HL-60/S4 treated with phorbol 12-myristate 13-acetate at 8.2 ng/mL for 4 days and 3 days (cell line): ENCODE data around the gene MT1H.
"Not testable (repeated sequence)": the region's sequence is repeated elsewhere in the genome, so short reads cannot be mapped to it uniquely, and the experiment has no call there.

Experiments
- in situ Hi-C: fragments of 300-500 bp; cut with MboI; formaldehyde crosslinking; loops from 2 replicates; pipeline ENCODE4 v1.15.0; 2022; ENCODE audit warnings: low sequenced_read_pairs

MT1H gene

DNA sequence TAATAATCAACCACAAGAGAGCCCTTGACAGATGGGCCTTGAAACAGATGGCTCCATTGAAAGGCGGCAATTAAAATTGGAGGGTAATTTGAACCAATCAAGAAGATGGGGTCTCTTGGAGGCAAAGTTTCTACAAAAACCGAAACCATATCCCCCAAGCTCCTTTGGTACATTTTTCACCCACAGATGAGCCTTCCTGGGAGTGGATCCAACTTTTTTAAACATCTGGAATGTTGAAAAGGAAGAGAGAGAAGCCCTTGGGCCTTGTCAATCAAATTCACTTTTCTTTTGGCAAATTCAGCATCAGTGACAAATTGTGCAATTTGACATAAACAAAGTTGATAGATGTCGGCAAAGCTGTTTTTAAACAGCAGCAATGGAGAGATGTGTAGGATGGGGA, 47.1 kb downstream of the MT1H start:
- in situ Hi-C loops: no loop called here

DNA sequence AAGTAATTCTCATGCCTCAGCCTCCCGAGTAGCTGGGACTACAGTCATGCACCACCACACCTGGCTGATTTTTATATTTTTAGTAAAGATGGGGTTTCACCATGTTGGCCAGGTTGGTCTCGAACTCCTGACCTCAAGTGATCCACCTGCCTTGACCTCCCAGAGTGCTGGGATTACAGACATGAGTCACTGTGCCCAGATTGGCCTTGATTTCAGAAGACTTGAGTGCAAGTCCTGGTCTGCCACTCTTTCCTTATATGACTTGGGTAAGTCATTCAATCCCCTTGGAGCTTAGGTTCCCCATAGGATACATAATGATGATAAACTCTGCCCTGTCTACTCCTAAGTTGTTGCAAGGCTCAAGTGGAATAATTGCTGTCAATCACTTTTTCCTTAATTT, 47.9 kb downstream of the MT1H start:
- in situ Hi-C loops: not testable (repeated sequence)
